Testis (tissue), 2 donors: ENCODE measurements around the gene KRTAP10-1.

Source experiments
- CTCF ChIP-seq, 3 experiments: fragments of 450-650 bp in 2 of 3; fragments of 200-600 bp in 1 of 3; sonication (generic) in 1 of 3; IDR thresholded peaks; one replicate each; pipeline ENCODE4 v1.5.1; 2016 to 2019; ENCODE audit warnings: antibody characterized with exemption in 3 of 3, mild to moderate bottlenecking in 2 of 3, moderate library complexity in 1 of 3
- POLR2A ChIP-seq: fragments of 450-650 bp; IDR thresholded peaks from one replicate; pipeline ENCODE4 v1.6.1; 2017; ENCODE audit warnings: antibody characterized with exemption, mild to moderate bottlenecking, moderate library complexity

GRCh38 chr21:44535963-44536362 lies 4.0 kb downstream of the KRTAP10-1 start:
- no peak for TF ChIP-seq POLR2A
- no peak for TF ChIP-seq CTCF (IDR thresholded peaks at IDR 0.05)
